ENCODE data around the gene DUSP1.

GRCh38 chr5:172770374-172770674 lies 671 bp downstream of the DUSP1 start:
- TF ChIP-seq SPI1 (IDR thresholded peaks at IDR 0.05; ENCODE audit: low read depth, low read length) (no peak), POLR2AphosphoS5 (IDR thresholded peaks at IDR 0.05; ENCODE audit: low read depth, low read length) (no peak), POLR2A (IDR thresholded peaks at IDR 0.05; ENCODE audit: low read depth, low read length) (no peak; the same call in 1 of the 2 replicates), TAF1 (IDR thresholded peaks at IDR 0.05; ENCODE audit: low read depth, low read length) (no peak; the same call in 1 of the 2 replicates)

Data from GM12891 (cell line).